ENCODE data around the gene DAAM1. TPM values are rescaled to one million over a fixed set of nuclear protein-coding genes. Genes with fewer than 3 reads are reported as not detected.

Gene DAAM1
- polyA plus RNA-seq, 1 donor (not counting 4 experiments of a cell fraction or from before 2014, with no cell fraction given): 44.6 TPM

- Histone ChIP-seq H3K27ac (ENCODE audit: control insufficient read depth, insufficient read depth, low read length) (no peak overlapping the region), H3K27me3 (ENCODE audit: control insufficient read depth, extremely low read depth, insufficient read depth, low read length) (no peaks in the 10 kb centered on the region), H3K4me3 (ENCODE audit: control insufficient read depth in 2 of 3, extremely low read depth in 1 of 3, insufficient read depth in 2 of 3, low read depth in 1 of 3, low read length in 3 of 3) (no peak overlapping the region), H3K9me1 (ENCODE audit: control insufficient read depth, extremely low read depth, insufficient read depth, low read length) (no peaks in the 10 kb centered on the region), H3K9me3 (ENCODE audit: control insufficient read depth, low read depth, low read length) (no peaks in the 10 kb centered on the region), H3K4me1 (ENCODE audit: control insufficient read depth, extremely low read depth, insufficient read depth, low read length) (peaks cover 14% of the 10 kb centered on the region), H4K20me1 (ENCODE audit: control insufficient read depth, extremely low read depth, insufficient read depth, low read length) (no peaks in the 10 kb centered on the region), H3K79me2 (ENCODE audit: control insufficient read depth, insufficient read depth, low read length) (no peaks in the 10 kb centered on the region), H3K4me2 (ENCODE audit: control insufficient read depth, extremely low read depth, insufficient read depth, low read depth, low read length) (no peak overlapping the region), H2AFZ (ENCODE audit: control insufficient read depth, low read length) (no peak overlapping the region), H3K36me3 (ENCODE audit: control insufficient read depth in 2 of 2, extremely low read depth in 1 of 2, insufficient read depth in 2 of 2, low read length in 2 of 2) (peaks cover under 1 to 3% of the 10 kb centered on the region in 2 experiments), H3K9ac (ENCODE audit: control insufficient read depth, extremely low read depth, insufficient read depth, low read length) (no peak overlapping the region)
- dilution Hi-C loops (cut with MboI; ENCODE audit: extremely low pct_ligation_motif_present, low sequenced_read_pairs): no loop called here
- TF ChIP-seq CTCF (optimal IDR thresholded peaks at IDR 0.05 in 1 of 3, IDR thresholded peaks at IDR 0.05 in 1 of 3, conservative IDR thresholded peaks at IDR 0.05 in 1 of 3; ENCODE audit: extremely low read depth in 1 of 3, insufficient read depth in 2 of 3, low read length in 3 of 3) (no peak), EZH2 (IDR thresholded peaks at IDR 0.05; ENCODE audit: low read length) (no peak)
- no peak for DNase-seq (ENCODE audit: low read depth, low spot score)
- FAIRE-seq: no peak
Measured at GRCh38 chr14:59317798-59318505, 129.5 kb downstream of the DAAM1 start.

GRCh38 chr14:59318908-59319307 is 130.4 kb downstream of the DAAM1 start:
- no peaks in the 10 kb centered on the region for H3K9me1 ChIP-seq (ENCODE audit: control insufficient read depth, extremely low read depth, insufficient read depth, low read length)
- dilution Hi-C loops (cut with MboI; ENCODE audit: extremely low pct_ligation_motif_present, low sequenced_read_pairs): no loop called here
- no peaks in the 10 kb centered on the region for H3K79me2 ChIP-seq (ENCODE audit: control insufficient read depth, insufficient read depth, low read length)
- H3K9me3 ChIP-seq (ENCODE audit: control insufficient read depth, low read depth, low read length): no peaks in the 10 kb centered on the region
- TF ChIP-seq CTCF (optimal IDR thresholded peaks at IDR 0.05 in 1 of 3, IDR thresholded peaks at IDR 0.05 in 1 of 3, conservative IDR thresholded peaks at IDR 0.05 in 1 of 3; ENCODE audit: extremely low read depth in 1 of 3, insufficient read depth in 2 of 3, low read length in 3 of 3): no peak
- TF ChIP-seq EZH2 (IDR thresholded peaks at IDR 0.05; ENCODE audit: low read length): no peak
- peaks cover 3% of the 10 kb centered on the region in 2 experiments for H3K36me3 ChIP-seq (ENCODE audit: control insufficient read depth in 2 of 2, extremely low read depth in 1 of 2, insufficient read depth in 2 of 2, low read length in 2 of 2)
- H2AFZ ChIP-seq (ENCODE audit: control insufficient read depth, low read length): no peak overlapping the region
- H3K4me2 ChIP-seq (ENCODE audit: control insufficient read depth, extremely low read depth, insufficient read depth, low read depth, low read length): no peak overlapping the region
- H3K9ac ChIP-seq (ENCODE audit: control insufficient read depth, extremely low read depth, insufficient read depth, low read length): no peak overlapping the region
- DNase-seq (ENCODE audit: low read depth, low spot score) (no peak), FAIRE-seq (no peak)
- no peak overlapping the region for H3K4me3 ChIP-seq (ENCODE audit: control insufficient read depth in 2 of 3, extremely low read depth in 1 of 3, insufficient read depth in 2 of 3, low read depth in 1 of 3, low read length in 3 of 3)
- no peak overlapping the region for H3K27ac ChIP-seq (ENCODE audit: control insufficient read depth, insufficient read depth, low read length)
- H3K27me3 ChIP-seq (ENCODE audit: control insufficient read depth, extremely low read depth, insufficient read depth, low read length): no peaks in the 10 kb centered on the region
- H4K20me1 ChIP-seq (ENCODE audit: control insufficient read depth, extremely low read depth, insufficient read depth, low read length): no peaks in the 10 kb centered on the region
- peaks cover 14% of the 10 kb centered on the region for H3K4me1 ChIP-seq (ENCODE audit: control insufficient read depth, extremely low read depth, insufficient read depth, low read length)
